WTC11 (cell line): Measurements from ENCODE around the gene PKHD1.

Source experiments
- ATF3 ChIP-seq: sonication (generic); formaldehyde crosslinking; conservative IDR thresholded peaks from 2 replicates; pipeline ENCODE4 v1.8.1; 2022; ENCODE audit warnings: mild to moderate bottlenecking, missing genetic modification reagents
- E2F4 ChIP-seq: sonication (generic); formaldehyde crosslinking; IDR thresholded peaks from 2 replicates; pipeline ENCODE4 v1.8.1; 2022; ENCODE audit warnings: low read depth, mild to moderate bottlenecking, moderate library complexity, missing genetic modification reagents, borderline replicate concordance

GRCh38 chr6:51574040-51574439 lies 513.4 kb downstream of the PKHD1 start:
- no peak for TF ChIP-seq ATF3 (CRISPR knock-in tag)
- TF ChIP-seq E2F4 (CRISPR knock-in tag) = no peak
